AG04450 (cell line): ENCODE results near the gene RSRC1. TPM values are rescaled to one million over a fixed set of nuclear protein-coding genes. Genes with fewer than 3 reads are reported as not detected.
A peak's percentile ranks its signal among the peaks of the same experiment; 100 is the strongest.

Experiments used
- CTCF ChIA-PET: fragments of 300-600, 350-600 bp; formaldehyde crosslinking; extraction: SDS; loops from one replicate; lab custom pipeline; 2022; ENCODE audit warnings: antibody characterized with exemption, inconsistent platforms; lab: Charles Lee
- POLR2A ChIA-PET: fragments of 350-600 bp; formaldehyde crosslinking; extraction: SDS; loops from one replicate; lab custom pipeline; 2021; ENCODE audit warnings: antibody characterized with exemption, inconsistent platforms; lab: Yijun Ruan, JAX
- DNase-seq: peaks from one replicate; pipeline ENCODE4 v3.0.0-alpha.2; 2011; ENCODE audit warnings: low read depth, low spot score
- H3K27ac ChIP-seq: one replicate; pipeline ENCODE4 v1.5.1; 2012; ENCODE audit warnings: low read depth, low read length, control low read depth
- H3K27me3 ChIP-seq: one replicate; pipeline ENCODE4 v1.6.0; 2012; ENCODE audit warnings: low read length; ENCODE audit not compliant: control insufficient read depth, insufficient read depth
- H3K4me3 ChIP-seq: 2 replicates; pipeline ENCODE4 v1.5.1; 2011; ENCODE audit warnings: mild to moderate bottlenecking, low read depth, low read length, control low read depth
- H3K9me3 ChIP-seq: 2 replicates; pipeline ENCODE4 v1.5.1; 2012; ENCODE audit warnings: low read length; ENCODE audit not compliant: control insufficient read depth, insufficient read depth
- CTCF ChIP-seq: IDR thresholded peaks from 2 replicates; pipeline ENCODE4 v1.5.1; 2011; ENCODE audit warnings: low read depth, low read length, control low read depth, inconsistent platforms
- polyA plus RNA-seq: library from polyadenylated mRNA; depleted of rRNA; stranded (reverse); fragments of >200 nt; gene quantifications from 2 replicates; pipeline ENCODE4 v1.2.3, GENCODE V29; 2011

The RSRC1 gene
- polyA plus RNA-seq, 1 experiment: 6.7 TPM

DNA sequence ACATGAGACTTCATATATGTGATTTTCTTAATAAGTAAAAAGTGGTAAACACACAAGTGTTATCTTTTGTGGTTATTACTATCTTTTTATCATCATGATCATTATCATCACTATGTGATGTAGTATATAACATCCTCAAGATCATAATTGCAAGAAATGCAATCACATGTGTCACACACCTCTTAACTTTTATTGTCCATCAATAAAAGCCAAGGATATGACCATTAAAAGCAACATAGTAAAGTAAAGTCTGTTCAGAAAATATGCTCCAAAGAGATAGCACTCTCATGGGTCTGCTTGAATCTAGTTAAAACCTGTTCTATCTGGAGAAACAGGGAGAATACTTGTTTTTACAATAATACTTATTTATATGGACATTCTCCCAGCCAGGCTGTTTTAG, 308.1 kb downstream of the RSRC1 start:
- TF ChIP-seq CTCF: no peak
- no peak for DNase-seq
- Histone ChIP-seq H3K4me3 (no peak overlapping the region), H3K27me3 (no peaks in the 10 kb centered on the region), H3K9me3 (no peaks in the 10 kb centered on the region), H3K27ac (no peak overlapping the region)
- ChIA-PET POLR2A (no interaction called here), CTCF (interaction anchor here (1.7 kb wide), 1 partner anchor 16 kb away, joined by 6 read pairs; no protein-coding TSS in a partner anchor)

DNA sequence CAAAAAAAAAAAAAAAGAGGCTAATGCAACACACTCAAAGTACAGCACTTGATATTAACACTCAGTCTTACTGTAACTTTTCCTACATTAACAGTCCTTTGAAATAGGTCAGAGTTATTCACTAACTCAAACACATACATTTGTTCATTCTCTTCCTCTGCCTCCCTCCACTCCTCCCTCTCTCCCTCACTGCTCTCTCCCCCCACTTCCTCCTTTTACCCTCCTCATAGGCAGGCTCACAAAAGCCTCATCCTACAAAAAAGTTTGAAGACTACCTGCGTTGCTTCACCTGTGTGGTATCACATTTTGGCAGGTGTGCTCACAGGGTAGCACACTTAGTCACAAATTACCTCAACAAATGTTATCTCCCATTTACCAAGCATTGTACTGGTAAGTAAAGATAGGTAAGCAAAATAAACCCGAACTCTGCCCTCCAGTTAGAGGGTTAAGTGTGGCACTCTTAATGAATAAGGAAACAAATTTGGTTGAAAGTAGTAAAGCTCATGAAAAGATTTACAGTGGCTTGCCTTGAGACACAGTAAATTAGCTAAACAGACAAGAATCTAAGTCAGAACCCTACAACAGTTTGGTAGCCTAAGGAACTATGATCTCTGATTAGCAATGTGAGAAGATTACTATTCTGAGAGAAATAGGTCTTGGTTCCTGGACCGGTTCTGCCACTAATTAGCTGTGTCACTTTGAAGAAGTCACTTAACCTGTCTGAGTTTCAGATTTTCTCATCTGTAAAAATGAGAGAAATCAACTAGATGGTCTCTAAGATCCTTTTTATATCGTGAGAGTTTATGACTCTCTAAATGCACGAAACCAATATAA, 310.1 kb downstream of the RSRC1 start:
- H3K9me3 ChIP-seq: no peaks in the 10 kb centered on the region
- H3K4me3 ChIP-seq: no peak overlapping the region
- no peak for DNase-seq
- no peak overlapping the region for H3K27ac ChIP-seq
- TF ChIP-seq CTCF: no peak
- no peaks in the 10 kb centered on the region for H3K27me3 ChIP-seq
- ChIA-PET POLR2A (no interaction called here), CTCF (interaction anchor here (2.3 kb wide), 1 partner anchor 14 kb away, joined by 10 read pairs; no protein-coding TSS in a partner anchor)

DNA sequence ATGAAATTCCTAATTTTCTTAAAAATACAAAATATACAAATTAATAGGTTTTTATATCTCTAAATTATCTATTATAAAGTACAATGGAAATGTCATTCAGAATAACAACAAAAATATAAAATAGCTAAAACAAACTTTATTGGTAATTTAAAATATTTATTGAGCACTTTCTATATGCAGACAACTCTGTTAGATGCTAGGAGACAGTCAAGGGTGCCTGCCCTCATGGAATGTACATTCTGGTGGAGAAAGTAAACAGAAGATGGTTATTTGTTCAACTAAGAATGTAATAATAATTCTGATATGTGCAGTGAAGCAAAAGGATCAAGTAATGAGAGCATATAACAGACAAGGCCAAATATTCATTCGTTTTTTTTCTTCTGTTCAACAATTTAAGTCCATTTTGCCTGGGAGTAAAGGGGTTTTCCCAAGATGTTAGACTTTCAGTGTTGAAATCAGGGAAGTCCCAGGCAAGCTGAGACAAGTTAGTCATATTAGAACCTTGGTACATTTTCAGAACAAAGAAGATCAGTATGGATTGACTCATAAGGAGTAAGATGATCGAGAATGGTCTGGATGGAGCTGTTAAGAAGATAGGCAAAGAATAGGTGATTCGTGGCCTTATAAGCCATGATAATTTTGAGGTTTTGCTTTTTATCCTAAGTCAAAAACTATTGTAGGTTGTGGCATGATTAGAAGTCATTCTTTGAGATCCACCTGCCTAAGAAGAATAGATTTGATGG, 310.9 kb downstream of the RSRC1 start:
- Histone ChIP-seq H3K9me3 (no peaks in the 10 kb centered on the region), H3K4me3 (no peak overlapping the region), H3K27me3 (no peaks in the 10 kb centered on the region), H3K27ac (no peak overlapping the region)
- ChIA-PET CTCF (interaction anchor here (2.3 kb wide), 1 partner anchor 14 kb away, joined by 10 read pairs; no protein-coding TSS in a partner anchor), POLR2A (no interaction called here)
- DNase-seq: peak; percentile 39
- TF ChIP-seq CTCF: no peak

GRCh38 chr3:158430448-158430847, 320.6 kb downstream of the RSRC1 start:
- Histone ChIP-seq H3K27me3 (no peaks in the 10 kb centered on the region), H3K9me3 (no peaks in the 10 kb centered on the region), H3K27ac (no peak overlapping the region), H3K4me3 (no peak overlapping the region)
- POLR2A ChIA-PET: no interaction called here
- no peak for DNase-seq
- no peak for TF ChIP-seq CTCF
- CTCF ChIA-PET: interaction anchor here (1.1 kb wide), 1 partner anchor 813 kb away, joined by 5 read pairs; no protein-coding TSS in a partner anchor
